Measurements from ENCODE around the gene PTGS1.

PTGS1 gene

DNA sequence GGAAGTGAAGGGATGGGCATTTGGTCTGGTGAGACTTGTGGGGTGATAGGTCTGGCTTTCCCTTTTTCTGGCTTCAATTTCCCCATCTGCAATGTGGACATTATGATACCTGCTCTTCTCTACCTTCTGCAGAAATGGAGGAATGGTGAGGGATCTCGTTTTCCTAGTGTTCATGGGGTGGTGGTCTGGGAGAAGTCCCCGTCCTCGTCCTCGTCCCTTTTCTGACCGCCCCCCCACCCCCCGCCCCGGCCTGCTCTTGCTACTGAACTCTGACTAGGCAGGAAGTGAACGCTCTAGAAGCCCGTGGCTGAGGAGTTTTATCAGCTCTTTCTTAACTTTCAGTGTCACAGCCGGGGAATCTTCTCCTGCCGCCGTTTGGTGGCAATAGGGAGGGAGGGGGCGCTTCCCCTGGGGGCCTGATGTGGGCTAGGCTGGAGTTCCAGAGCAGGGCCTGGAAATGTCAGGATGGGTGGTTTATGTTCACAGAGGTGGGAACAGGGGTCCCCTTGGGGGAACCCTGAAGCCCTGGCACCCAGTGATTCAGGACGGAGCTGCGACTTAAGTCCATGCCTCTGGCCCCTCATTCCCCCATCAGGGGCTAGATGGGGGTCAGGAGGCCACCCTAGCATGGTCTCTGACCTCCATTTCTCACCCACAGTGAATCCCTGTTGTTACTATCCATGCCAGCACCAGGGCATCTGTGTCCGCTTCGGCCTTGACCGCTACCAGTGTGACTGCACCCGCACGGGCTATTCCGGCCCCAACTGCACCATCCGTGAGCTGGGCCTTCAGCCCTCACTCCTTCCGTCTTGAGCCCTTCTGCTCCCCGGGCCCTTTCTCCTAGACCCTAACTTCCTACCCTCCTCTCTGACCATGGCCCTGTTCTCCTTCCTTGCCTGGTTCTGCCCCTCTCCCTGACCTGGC, 6.7 kb downstream of the PTGS1 start:
- TF ChIP-seq GATA3 (IDR thresholded peaks at IDR 0.05; ENCODE audit: low read depth, low read length) (no peak), GATA2 (IDR thresholded peaks at IDR 0.05; ENCODE audit: low read depth, low read length) (no peak)

DNA sequence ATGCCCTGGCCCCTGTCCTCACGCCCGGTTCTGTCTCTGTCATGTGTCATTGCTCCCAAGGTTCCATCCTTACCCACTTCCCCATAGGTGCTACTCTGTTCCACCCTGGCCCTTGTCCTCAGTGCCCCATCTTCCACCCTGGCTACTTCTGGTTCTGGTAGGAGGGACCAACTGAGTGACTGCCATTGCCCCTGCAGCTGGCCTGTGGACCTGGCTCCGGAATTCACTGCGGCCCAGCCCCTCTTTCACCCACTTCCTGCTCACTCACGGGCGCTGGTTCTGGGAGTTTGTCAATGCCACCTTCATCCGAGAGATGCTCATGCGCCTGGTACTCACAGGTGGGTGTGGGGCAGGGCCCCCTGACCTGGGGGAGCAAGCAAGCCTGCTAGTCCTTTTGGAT, 7.4 kb downstream of the PTGS1 start:
- TF ChIP-seq GATA2 (IDR thresholded peaks at IDR 0.05; ENCODE audit: low read depth, low read length), result no peak
- no peak for TF ChIP-seq GATA3 (IDR thresholded peaks at IDR 0.05; ENCODE audit: low read depth, low read length)

DNA sequence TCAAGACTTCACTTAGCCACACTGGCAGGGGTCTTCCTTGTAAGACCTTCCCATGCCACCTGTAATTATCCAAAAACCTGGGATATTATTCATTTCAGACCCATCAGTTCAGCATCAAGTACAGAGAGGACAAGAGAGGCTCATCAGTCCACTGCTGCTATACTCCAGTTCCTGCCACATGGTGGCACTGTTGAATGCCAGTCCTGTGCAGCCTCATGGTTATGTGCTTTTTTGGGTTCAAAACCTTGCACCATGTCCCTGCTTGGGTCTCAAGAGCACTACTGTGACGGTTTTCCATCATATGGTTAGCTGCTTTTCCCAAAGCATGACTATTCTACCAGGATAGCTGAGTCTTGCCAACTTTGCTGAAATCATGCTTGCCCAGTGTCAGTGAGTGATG, 8.5 kb downstream of the PTGS1 start:
- TF ChIP-seq GATA2 (IDR thresholded peaks at IDR 0.05; ENCODE audit: low read depth, low read length) (no peak), GATA3 (IDR thresholded peaks at IDR 0.05; ENCODE audit: low read depth, low read length) (no peak)

DNA sequence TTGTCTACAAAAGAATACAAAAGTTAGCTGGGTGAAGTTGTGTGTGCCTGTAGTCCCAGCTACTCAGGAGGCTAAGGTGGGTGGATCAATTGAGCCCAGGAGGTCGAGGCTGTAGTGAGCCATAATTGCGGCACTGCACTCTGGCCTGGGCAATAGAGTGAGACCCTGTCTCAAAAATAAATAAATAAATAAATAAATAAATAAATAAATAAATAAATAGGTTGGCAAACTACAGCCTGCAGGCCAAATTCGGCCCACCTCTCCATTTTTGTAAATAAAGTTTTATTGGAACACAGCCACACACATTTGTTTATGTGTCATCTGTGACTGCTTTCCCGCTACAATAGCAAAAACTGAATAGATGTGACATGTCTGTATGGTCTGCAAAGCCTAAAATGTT, 9.5 kb downstream of the PTGS1 start:
- TF ChIP-seq GATA3 (IDR thresholded peaks at IDR 0.05; ENCODE audit: low read depth, low read length) (no peak), GATA2 (IDR thresholded peaks at IDR 0.05; ENCODE audit: low read depth, low read length) (no peak)

DNA sequence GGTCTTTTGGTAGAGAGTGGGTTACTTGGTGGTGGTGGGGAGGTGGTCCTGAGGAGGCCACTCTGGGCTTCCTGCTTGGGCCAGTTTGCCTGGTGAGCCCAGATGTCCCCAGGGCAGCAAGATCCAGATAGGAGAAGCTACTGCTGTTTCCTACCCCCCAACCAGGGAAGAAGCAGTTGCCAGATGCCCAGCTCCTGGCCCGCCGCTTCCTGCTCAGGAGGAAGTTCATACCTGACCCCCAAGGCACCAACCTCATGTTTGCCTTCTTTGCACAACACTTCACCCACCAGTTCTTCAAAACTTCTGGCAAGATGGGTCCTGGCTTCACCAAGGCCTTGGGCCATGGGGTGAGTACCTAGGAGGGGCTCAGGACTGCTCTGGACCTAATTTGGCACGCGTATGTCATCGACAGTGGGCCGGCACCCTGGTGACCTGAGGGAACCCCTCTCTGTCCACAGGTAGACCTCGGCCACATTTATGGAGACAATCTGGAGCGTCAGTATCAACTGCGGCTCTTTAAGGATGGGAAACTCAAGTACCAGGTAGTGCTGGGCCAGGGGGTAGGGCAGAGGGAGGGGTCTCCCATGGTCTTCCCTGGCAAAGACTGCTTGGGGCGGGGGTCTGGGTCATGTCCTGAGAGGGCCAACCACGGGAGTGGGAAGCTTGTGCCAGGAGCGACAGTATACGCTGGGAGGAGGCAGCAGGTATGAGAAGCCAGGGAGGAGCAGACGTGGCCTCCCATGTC, 10.6 kb downstream of the PTGS1 start:
- no peak for TF ChIP-seq GATA3 (IDR thresholded peaks at IDR 0.05; ENCODE audit: low read depth, low read length)
- TF ChIP-seq GATA2 (IDR thresholded peaks at IDR 0.05; ENCODE audit: low read depth, low read length), result no peak

DNA sequence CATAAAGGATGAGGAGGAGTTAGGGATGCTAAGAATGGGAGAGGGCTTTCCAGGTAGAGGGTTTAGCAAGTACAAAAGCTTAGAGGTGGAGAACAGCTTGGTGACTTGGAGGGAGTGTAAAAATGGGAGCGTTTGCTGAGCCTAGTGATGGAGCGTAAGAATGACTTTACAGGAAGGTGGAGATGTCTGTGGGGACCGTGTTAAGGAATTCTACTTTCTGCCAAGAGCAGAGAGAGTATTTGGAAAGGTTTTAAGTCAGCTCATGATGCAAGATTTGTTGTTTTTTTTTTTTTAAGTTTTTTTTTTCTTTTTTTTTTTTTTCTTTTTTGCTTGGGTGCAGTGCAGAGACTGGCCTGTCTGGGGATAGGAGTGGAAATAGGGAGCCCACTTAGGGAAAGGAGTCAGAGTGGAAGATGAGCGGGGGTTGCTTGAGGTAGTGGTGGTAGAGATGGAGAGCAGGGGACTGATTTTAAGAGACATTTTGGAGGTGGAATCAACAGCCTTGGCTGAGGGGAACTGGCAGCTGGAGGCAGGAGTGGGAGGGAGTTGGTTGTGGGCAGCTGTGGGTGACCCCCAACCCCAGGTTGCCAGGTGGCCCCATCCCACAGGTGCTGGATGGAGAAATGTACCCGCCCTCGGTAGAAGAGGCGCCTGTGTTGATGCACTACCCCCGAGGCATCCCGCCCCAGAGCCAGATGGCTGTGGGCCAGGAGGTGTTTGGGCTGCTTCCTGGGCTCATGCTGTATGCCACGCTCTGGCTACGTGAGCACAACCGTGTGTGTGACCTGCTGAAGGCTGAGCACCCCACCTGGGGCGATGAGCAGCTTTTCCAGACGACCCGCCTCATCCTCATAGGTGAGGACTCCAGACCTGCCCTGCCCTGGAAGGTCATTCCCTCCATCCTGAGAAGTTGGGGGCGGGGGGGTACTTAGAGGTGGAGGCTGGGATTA, 12.4 kb downstream of the PTGS1 start:
- no peak for TF ChIP-seq GATA3 (IDR thresholded peaks at IDR 0.05; ENCODE audit: low read depth, low read length)
- TF ChIP-seq GATA2 (IDR thresholded peaks at IDR 0.05; ENCODE audit: low read depth, low read length), result no peak

DNA sequence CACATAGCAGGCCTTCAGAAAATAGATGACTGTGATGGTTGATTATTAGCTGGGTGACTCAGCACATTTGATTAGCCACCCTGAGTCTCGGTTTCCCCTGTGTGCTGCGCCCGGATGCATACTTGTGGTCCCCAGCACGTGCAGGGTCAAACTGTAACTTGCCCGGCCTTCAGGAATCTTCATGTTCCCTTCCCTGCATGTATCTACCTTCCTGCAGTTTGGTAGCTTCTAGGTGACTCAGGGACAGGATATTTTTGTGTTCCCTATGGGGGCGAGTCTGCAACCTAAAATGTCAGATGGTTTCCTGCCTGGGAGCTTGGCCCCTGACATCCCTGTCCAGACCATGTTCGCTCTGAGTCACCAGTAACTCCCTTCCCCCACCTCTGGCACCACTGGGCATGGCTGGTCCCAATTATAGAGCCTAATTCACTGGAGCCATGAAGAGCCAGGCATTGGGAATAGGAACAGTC, 13.2 kb downstream of the PTGS1 start:
- TF ChIP-seq GATA3 (IDR thresholded peaks at IDR 0.05; ENCODE audit: low read depth, low read length), result no peak
- no peak for TF ChIP-seq GATA2 (IDR thresholded peaks at IDR 0.05; ENCODE audit: low read depth, low read length)

DNA sequence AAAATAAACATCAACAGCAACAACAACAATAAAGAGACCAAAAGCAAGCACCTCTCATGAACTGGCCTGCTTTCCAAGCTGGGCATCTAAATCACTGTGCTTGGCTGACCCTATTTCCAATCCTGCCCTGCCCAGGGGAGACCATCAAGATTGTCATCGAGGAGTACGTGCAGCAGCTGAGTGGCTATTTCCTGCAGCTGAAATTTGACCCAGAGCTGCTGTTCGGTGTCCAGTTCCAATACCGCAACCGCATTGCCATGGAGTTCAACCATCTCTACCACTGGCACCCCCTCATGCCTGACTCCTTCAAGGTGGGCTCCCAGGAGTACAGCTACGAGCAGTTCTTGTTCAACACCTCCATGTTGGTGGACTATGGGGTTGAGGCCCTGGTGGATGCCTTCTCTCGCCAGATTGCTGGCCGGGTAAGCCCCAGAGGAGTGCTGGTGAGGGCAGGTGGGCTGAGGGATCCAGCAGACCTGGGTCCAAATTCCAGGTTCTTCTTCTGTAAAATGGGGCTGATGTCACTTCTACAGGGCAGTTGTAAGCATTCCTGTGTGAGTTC, 15.6 kb downstream of the PTGS1 start:
- TF ChIP-seq GATA2 (IDR thresholded peaks at IDR 0.05; ENCODE audit: low read depth, low read length) (no peak), GATA3 (IDR thresholded peaks at IDR 0.05; ENCODE audit: low read depth, low read length) (no peak)

DNA sequence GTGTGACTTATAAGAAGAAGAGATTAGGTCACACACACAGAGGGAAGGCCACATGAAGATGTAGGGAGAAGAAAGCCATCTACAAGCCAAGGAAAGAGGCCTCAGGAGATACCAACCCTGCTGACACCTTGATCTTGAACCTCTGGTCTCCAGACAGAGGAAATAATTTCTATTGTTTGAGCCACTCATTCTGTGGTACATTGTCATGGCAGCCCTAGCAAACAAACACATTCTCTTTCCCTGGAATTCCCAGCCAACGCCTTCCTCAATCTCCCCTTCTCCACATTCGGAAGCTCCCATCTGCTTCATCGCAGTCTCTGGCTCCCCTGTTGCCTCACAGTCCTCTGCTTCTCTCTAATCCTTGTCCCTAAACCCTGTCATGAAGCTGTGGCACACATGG, 16.7 kb downstream of the PTGS1 start:
- TF ChIP-seq GATA3 (IDR thresholded peaks at IDR 0.05; ENCODE audit: low read depth, low read length) (no peak), GATA2 (IDR thresholded peaks at IDR 0.05; ENCODE audit: low read depth, low read length) (no peak)

DNA sequence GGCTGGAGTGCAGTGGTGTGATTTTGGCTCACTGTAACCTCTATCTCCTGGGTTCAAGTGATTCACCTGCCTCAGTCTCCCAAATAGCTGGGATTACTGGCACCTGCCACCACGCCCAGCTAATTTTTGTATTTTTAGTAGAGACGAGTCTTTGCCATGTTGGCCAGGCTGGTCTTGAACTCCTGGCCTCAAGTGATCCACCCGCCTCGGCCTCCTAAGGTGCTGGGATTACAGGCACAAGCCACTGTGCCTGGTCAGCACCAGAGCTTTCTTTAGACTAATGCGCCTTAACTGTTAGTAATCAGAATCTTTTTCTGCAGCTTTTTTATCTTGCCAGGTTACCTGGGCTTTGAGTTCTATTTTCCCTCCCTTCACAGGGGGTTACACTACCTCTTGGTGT, 18.4 kb downstream of the PTGS1 start:
- TF ChIP-seq GATA3 (IDR thresholded peaks at IDR 0.05; ENCODE audit: low read depth, low read length) (no peak), GATA2 (IDR thresholded peaks at IDR 0.05; ENCODE audit: low read depth, low read length) (no peak)

DNA sequence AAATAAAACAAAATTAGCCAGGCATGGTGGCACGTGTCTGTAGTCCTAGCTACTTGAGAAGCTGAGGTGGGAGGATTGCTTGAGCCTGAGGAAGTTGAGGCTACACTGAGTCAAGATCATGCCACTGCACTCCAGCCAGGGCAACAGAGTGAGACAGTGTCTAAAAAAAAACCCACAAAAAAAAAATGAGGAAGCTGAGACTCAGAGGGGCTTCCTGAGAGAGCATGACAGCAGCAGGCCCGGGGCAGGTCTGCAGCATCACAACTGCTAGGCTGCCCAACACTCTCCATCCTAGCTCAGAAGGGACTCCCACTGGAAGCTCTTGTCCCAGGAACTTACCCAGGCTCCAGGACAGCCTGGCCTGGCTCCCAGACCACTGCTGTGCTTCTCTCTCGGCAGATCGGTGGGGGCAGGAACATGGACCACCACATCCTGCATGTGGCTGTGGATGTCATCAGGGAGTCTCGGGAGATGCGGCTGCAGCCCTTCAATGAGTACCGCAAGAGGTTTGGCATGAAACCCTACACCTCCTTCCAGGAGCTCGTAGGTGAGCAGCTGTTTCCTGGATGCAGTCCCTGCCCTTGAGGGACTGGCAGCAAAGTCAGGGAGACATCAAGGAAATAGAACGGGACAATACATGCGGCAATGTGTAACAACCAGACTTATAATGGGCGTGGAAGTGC, 19.1 kb downstream of the PTGS1 start:
- TF ChIP-seq GATA3 (IDR thresholded peaks at IDR 0.05; ENCODE audit: low read depth, low read length) (no peak), GATA2 (IDR thresholded peaks at IDR 0.05; ENCODE audit: low read depth, low read length) (no peak)

DNA sequence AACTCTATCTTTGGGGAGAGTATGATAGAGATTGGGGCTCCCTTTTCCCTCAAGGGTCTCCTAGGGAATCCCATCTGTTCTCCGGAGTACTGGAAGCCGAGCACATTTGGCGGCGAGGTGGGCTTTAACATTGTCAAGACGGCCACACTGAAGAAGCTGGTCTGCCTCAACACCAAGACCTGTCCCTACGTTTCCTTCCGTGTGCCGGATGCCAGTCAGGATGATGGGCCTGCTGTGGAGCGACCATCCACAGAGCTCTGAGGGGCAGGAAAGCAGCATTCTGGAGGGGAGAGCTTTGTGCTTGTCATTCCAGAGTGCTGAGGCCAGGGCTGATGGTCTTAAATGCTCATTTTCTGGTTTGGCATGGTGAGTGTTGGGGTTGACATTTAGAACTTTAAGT, 21.5 kb downstream of the PTGS1 start:
- TF ChIP-seq GATA3 (IDR thresholded peaks at IDR 0.05; ENCODE audit: low read depth, low read length), result no peak
- no peak for TF ChIP-seq GATA2 (IDR thresholded peaks at IDR 0.05; ENCODE audit: low read depth, low read length)

DNA sequence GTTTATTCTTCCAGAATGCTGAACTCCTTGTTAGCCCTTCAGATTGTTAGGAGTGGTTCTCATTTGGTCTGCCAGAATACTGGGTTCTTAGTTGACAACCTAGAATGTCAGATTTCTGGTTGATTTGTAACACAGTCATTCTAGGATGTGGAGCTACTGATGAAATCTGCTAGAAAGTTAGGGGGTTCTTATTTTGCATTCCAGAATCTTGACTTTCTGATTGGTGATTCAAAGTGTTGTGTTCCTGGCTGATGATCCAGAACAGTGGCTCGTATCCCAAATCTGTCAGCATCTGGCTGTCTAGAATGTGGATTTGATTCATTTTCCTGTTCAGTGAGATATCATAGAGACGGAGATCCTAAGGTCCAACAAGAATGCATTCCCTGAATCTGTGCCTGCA, 21.9 kb downstream of the PTGS1 start:
- TF ChIP-seq GATA2 (IDR thresholded peaks at IDR 0.05; ENCODE audit: low read depth, low read length) (no peak), GATA3 (IDR thresholded peaks at IDR 0.05; ENCODE audit: low read depth, low read length) (no peak)

Measured in SH-SY5Y (cell line).